ENCODE measurements around the gene XPO6. TPM values are rescaled to one million over a fixed set of nuclear protein-coding genes. Genes with fewer than 3 reads are reported as not detected.

Gene XPO6
- polyA plus RNA-seq, 1 of the 3 experiments (the other 2 are of a cell fraction), result 97.1 TPM

- Histone ChIP-seq H3K4me1 (ENCODE audit: control insufficient read depth in 1 of 2, insufficient read depth in 2 of 2, low read depth in 1 of 2, low read length in 1 of 2) (no peaks in the 10 kb centered on the region), H3K9me2 (no peaks in the 10 kb centered on the region), H4K20me1 (ENCODE audit: insufficient read depth) (peaks cover 4% of the 10 kb centered on the region; the same call in 1 of the 2 replicates), H3K9ac (no peak overlapping the region), H2AFZ (ENCODE audit: low read depth) (no peak overlapping the region), H3K9me3 (no peaks in the 10 kb centered on the region), H3K4me2 (no peak overlapping the region), H3K27ac (ENCODE audit: low read depth in 2 of 2, low read length in 1 of 2) (no peak overlapping the region), H3K36me3 (replicated peaks in 1 of 2; ENCODE audit: control insufficient read depth in 1 of 2, insufficient read depth in 2 of 2, low read length in 1 of 2) (peaks cover 15 to 58% of the 10 kb centered on the region in 2 experiments), H3K27me3 (ENCODE audit: insufficient read depth) (no peaks in the 10 kb centered on the region), H3K4me3 (ENCODE audit: low read depth in 2 of 2, low read length in 1 of 2) (no peak overlapping the region), H3F3A (replicated peaks; ENCODE audit: insufficient read depth) (no peaks in the 10 kb centered on the region), H3K79me2 (ENCODE audit: insufficient read depth) (no peaks in the 10 kb centered on the region; the same call in 1 of the 2 replicates)
- WGBS (ENCODE audit: low lambda C conversion rate), result 93% methylated on average over 6 of the region's 20 CpGs
- no peak for DNase-seq
- POLR2A ChIA-PET, result no interaction called here
- CTCF ChIA-PET, result interaction anchor here (1.1 kb wide), 1 partner anchor 32 kb away, joined by 3 read pairs; no protein-coding TSS in a partner anchor
- no peak for TF ChIP-seq RXRA (IDR thresholded peaks at IDR 0.05; ENCODE audit: borderline replicate concordance, low read depth)
- no peak for TF ChIP-seq USF2 (IDR thresholded peaks at IDR 0.05; ENCODE audit: borderline replicate concordance, low read depth, low read length)
- TF ChIP-seq CHD2 (IDR thresholded peaks at IDR 0.05; ENCODE audit: low read length, partially characterized antibody), result no peak
- TF ChIP-seq IRF3 (IDR thresholded peaks at IDR 0.05; ENCODE audit: low read depth, low read length), result no peak
- no peak for TF ChIP-seq REST (IDR thresholded peaks at IDR 0.05; ENCODE audit: low read depth, low read length)
- TF ChIP-seq RFX5 (IDR thresholded peaks at IDR 0.05; ENCODE audit: low read length), result no peak
- TF ChIP-seq JUND (IDR thresholded peaks at IDR 0.05), result no peak
- TF ChIP-seq CTCF (IDR thresholded peaks at IDR 0.05), result no peak
- TF ChIP-seq POLR2AphosphoS5 (IDR thresholded peaks at IDR 0.05; ENCODE audit: low read depth, low read length), result no peak
- no peak for TF ChIP-seq TEAD4 (IDR thresholded peaks at IDR 0.05; ENCODE audit: borderline replicate concordance, insufficient read depth)
- TF ChIP-seq NRF1 (IDR thresholded peaks at IDR 0.05; ENCODE audit: low read depth, low read length), result no peak
- TF ChIP-seq USF1 (IDR thresholded peaks at IDR 0.05; ENCODE audit: borderline replicate concordance, low read depth), result no peak
- TF ChIP-seq TAF1 (IDR thresholded peaks at IDR 0.05; ENCODE audit: borderline replicate concordance, low read depth, low read length), result no peak
- no peak for TF ChIP-seq FOXM1 (IDR thresholded peaks at IDR 0.05; ENCODE audit: low read depth)
- no peak for TF ChIP-seq SIN3A (IDR thresholded peaks at IDR 0.05; ENCODE audit: borderline replicate concordance, low read depth, low read length)
Observed at GRCh38 chr16:28098959-28099945, 112.5 kb downstream of the XPO6 start.
